ENCODE measurements around the gene SYNPO2. TPM values are rescaled to one million over a fixed set of nuclear protein-coding genes. Genes with fewer than 3 reads are reported as not detected.

Gene SYNPO2
- total and polyA plus RNA-seq, 2 of the 13 experiments (the other 11 are each of a cell fraction or from before 2014, with no cell fraction given) = not detected

- TF ChIP-seq GRHL1 (CRISPR knock-in tag; conservative IDR thresholded peaks at IDR 0.05) (no peak), POLR2AphosphoS5 (IDR thresholded peaks at IDR 0.05; ENCODE audit: low read depth, low read length) (no peak)
Observed at GRCh38 chr4:118941799-118942198, 53.1 kb downstream of the SYNPO2 start (continued).

- H3K9me3 ChIP-seq (ENCODE audit: low read length) = no peaks in the 10 kb centered on the region
- no peak overlapping the region for H3K4me2 ChIP-seq (ENCODE audit: low read depth, low read length)
- no peak for ATAC-seq
- POLR2A ChIA-PET = no interaction called here
- H3K36me3 ChIP-seq (replicated peaks in 1 of 2; ENCODE audit: control insufficient read depth in 1 of 2, insufficient read depth in 2 of 2, low read length in 2 of 2) = no peaks in the 10 kb centered on the region
- 58% methylated on average over 1 of the region's 1 CpG for WGBS (ENCODE audit: low lambda C conversion rate)
- no peaks in the 10 kb centered on the region for H3K4me1 ChIP-seq (ENCODE audit: insufficient read depth, low read length)
- FAIRE-seq = no peak
- no peak overlapping the region for H3K4me3 ChIP-seq (replicated peaks in 1 of 3; ENCODE audit: insufficient read depth in 1 of 3, low read depth in 2 of 3, low read length in 3 of 3)
- no peak overlapping the region for H3K9ac ChIP-seq (ENCODE audit: insufficient read depth, low read depth, low read length)
- no peaks in the 10 kb centered on the region for H3K79me2 ChIP-seq (ENCODE audit: insufficient read depth, low read length)
- H3K27me3 ChIP-seq (ENCODE audit: control insufficient read depth in 1 of 2, insufficient read depth in 2 of 2, low read length in 2 of 2) = no peaks in the 10 kb centered on the region; a peak in 2 of 5 replicates
- CTCF ChIA-PET (ENCODE audit: low intra/inter-chr PET ratio, low total read pairs) = no interaction called here
- intact Hi-C loops (cut with micrococcal nuclease; ENCODE audit: unreplicated experiment) (no loop called here), in situ Hi-C loops (cut with HindIII; ENCODE audit: extremely low pct_ligation_motif_present, low pct_unique_long_range_greater_than_20kb) (no loop called here)
- no peak overlapping the region for H2AFZ ChIP-seq (ENCODE audit: low read length)
- DNase-seq (ENCODE audit: low spot score) = no peak
- no peaks in the 10 kb centered on the region for H4K20me1 ChIP-seq (ENCODE audit: insufficient read depth, low read length)
- BruUV-seq (replicated peaks) = no TSS peak
- no peak overlapping the region for H3K27ac ChIP-seq (ENCODE audit: extremely low read length, insufficient read depth, low read length)
- TF ChIP-seq ZNF607 (CRISPR knock-in tag; IDR thresholded peaks at IDR 0.05; ENCODE audit: borderline replicate concordance) (no peak), NR2F1 (CRISPR knock-in tag; IDR thresholded peaks at IDR 0.05) (no peak), ZNF572 (CRISPR knock-in tag; IDR thresholded peaks at IDR 0.05) (no peak), ZNF326 (CRISPR knock-in tag; IDR thresholded peaks at IDR 0.05; ENCODE audit: borderline replicate concordance) (no peak), KDM4B (CRISPR knock-in tag; IDR thresholded peaks at IDR 0.05) (no peak), HDAC6 (IDR thresholded peaks at IDR 0.05; ENCODE audit: low read depth, low read length) (no peak), TCF7L2 (IDR thresholded peaks at IDR 0.05; ENCODE audit: low read depth, low read length) (no peak), SNAPC4 (CRISPR knock-in tag; IDR thresholded peaks at IDR 0.05) (no peak), ZNF777 (CRISPR knock-in tag; IDR thresholded peaks at IDR 0.05) (no peak), HMG20A (CRISPR knock-in tag; IDR thresholded peaks at IDR 0.05; ENCODE audit: borderline replicate concordance) (no peak), DRAP1 (CRISPR knock-in tag; IDR thresholded peaks at IDR 0.05) (no peak), ZNF484 (CRISPR knock-in tag; IDR thresholded peaks at IDR 0.05; ENCODE audit: borderline replicate concordance, low read depth) (no peak), ATF1 (CRISPR knock-in tag; IDR thresholded peaks at IDR 0.05) (no peak), ZNF564 (CRISPR knock-in tag; IDR thresholded peaks at IDR 0.05) (no peak), THAP7 (CRISPR knock-in tag; IDR thresholded peaks at IDR 0.05) (no peak), EED (CRISPR knock-in tag; IDR thresholded peaks at IDR 0.05) (no peak)
Observed at GRCh38 chr4:118942465-118942864, 53.8 kb downstream of the SYNPO2 start.

All from HepG2 (cell line).